ENCODE measurements around the gene P3H4.
"Not testable (repeated sequence)": the region's sequence is repeated elsewhere in the genome, so short reads cannot be mapped to it uniquely, and the experiment has no call there.

P3H4 gene

GRCh38 chr17:41777157-41777573 is 34.6 kb downstream of the P3H4 start:
- H3K9me2 ChIP-seq (replicated peaks; ENCODE audit: insufficient read depth, low read length) = no peaks in the 10 kb centered on the region
- H3K27me3 ChIP-seq (replicated peaks; ENCODE audit: insufficient read depth, low read length) = no peaks in the 10 kb centered on the region
- no peak overlapping the region for H3K9ac ChIP-seq (ENCODE audit: low read length)
- no peaks in the 10 kb centered on the region for H3K9me3 ChIP-seq (replicated peaks; ENCODE audit: insufficient read depth, low read length)
- TF ChIP-seq EZH2 (optimal IDR thresholded peaks at IDR 0.05; ENCODE audit: low read depth, low read length) (no peak), EZH2phosphoT487 (IDR thresholded peaks at IDR 0.05; ENCODE audit: low read length) (no peak), CTCF (IDR thresholded peaks at IDR 0.05; ENCODE audit: low read length) (no peak)
- no peak overlapping the region for H3K27ac ChIP-seq (ENCODE audit: low read length)
- H3K4me2 ChIP-seq (ENCODE audit: low read depth, low read length) = no peak overlapping the region
- no peak overlapping the region for H2AFZ ChIP-seq (ENCODE audit: low read length)
- H4K20me1 ChIP-seq (ENCODE audit: insufficient read depth, low read length) = no peaks in the 10 kb centered on the region
- H3K4me3 ChIP-seq (ENCODE audit: low read length) = no peak overlapping the region
- H3K79me2 ChIP-seq (ENCODE audit: low read length) = no peaks in the 10 kb centered on the region
- DNase-seq = no peak
- no peaks in the 10 kb centered on the region for H3K36me3 ChIP-seq (replicated peaks; ENCODE audit: insufficient read depth, low read length)
- H3F3A ChIP-seq (ENCODE audit: insufficient read depth, low read length) = no peaks in the 10 kb centered on the region
- no peaks in the 10 kb centered on the region for H3K4me1 ChIP-seq (ENCODE audit: low read length)

- not testable (repeated sequence) for H3K9me3 ChIP-seq (replicated peaks; ENCODE audit: insufficient read depth, low read length); H3K4me1 ChIP-seq (ENCODE audit: low read length); H3K79me2 ChIP-seq (ENCODE audit: low read length); H3K36me3 ChIP-seq (replicated peaks; ENCODE audit: insufficient read depth, low read length); H2AFZ ChIP-seq (ENCODE audit: low read length); H3F3A ChIP-seq (ENCODE audit: insufficient read depth, low read length); H3K4me2 ChIP-seq (ENCODE audit: low read depth, low read length); H4K20me1 ChIP-seq (ENCODE audit: insufficient read depth, low read length); H3K9ac ChIP-seq (ENCODE audit: low read length); H3K27me3 ChIP-seq (replicated peaks; ENCODE audit: insufficient read depth, low read length); H3K9me2 ChIP-seq (replicated peaks; ENCODE audit: insufficient read depth, low read length); H3K27ac ChIP-seq (ENCODE audit: low read length); H3K4me3 ChIP-seq (ENCODE audit: low read length); DNase-seq
Measured at GRCh38 chr17:41776262-41776900, 35.4 kb downstream of the P3H4 start.

- no peaks in the 10 kb centered on the region for H3K4me1 ChIP-seq (ENCODE audit: low read length)
- H3K27me3 ChIP-seq (replicated peaks; ENCODE audit: insufficient read depth, low read length) = no peaks in the 10 kb centered on the region
- no peak overlapping the region for H3K27ac ChIP-seq (ENCODE audit: low read length)
- H3K4me3 ChIP-seq (ENCODE audit: low read length) = no peak overlapping the region
- no peak overlapping the region for H2AFZ ChIP-seq (ENCODE audit: low read length)
- no peak for DNase-seq
- H3K9me2 ChIP-seq (replicated peaks; ENCODE audit: insufficient read depth, low read length) = no peaks in the 10 kb centered on the region
- H3K9me3 ChIP-seq (replicated peaks; ENCODE audit: insufficient read depth, low read length) = no peaks in the 10 kb centered on the region
- H3F3A ChIP-seq (ENCODE audit: insufficient read depth, low read length) = no peaks in the 10 kb centered on the region
- no peak for TF ChIP-seq EZH2 (optimal IDR thresholded peaks at IDR 0.05; ENCODE audit: low read depth, low read length)
- no peak for TF ChIP-seq CTCF (IDR thresholded peaks at IDR 0.05; ENCODE audit: low read length)
- TF ChIP-seq EZH2phosphoT487 (IDR thresholded peaks at IDR 0.05; ENCODE audit: low read length) = no peak
- no peak overlapping the region for H3K9ac ChIP-seq (ENCODE audit: low read length)
- no peak overlapping the region for H3K4me2 ChIP-seq (ENCODE audit: low read depth, low read length)
- H3K36me3 ChIP-seq (replicated peaks; ENCODE audit: insufficient read depth, low read length) = no peaks in the 10 kb centered on the region
- no peaks in the 10 kb centered on the region for H4K20me1 ChIP-seq (ENCODE audit: insufficient read depth, low read length)
- no peaks in the 10 kb centered on the region for H3K79me2 ChIP-seq (ENCODE audit: low read length)
Measured at GRCh38 chr17:41775394-41776226, 36.1 kb downstream of the P3H4 start.

DNA sequence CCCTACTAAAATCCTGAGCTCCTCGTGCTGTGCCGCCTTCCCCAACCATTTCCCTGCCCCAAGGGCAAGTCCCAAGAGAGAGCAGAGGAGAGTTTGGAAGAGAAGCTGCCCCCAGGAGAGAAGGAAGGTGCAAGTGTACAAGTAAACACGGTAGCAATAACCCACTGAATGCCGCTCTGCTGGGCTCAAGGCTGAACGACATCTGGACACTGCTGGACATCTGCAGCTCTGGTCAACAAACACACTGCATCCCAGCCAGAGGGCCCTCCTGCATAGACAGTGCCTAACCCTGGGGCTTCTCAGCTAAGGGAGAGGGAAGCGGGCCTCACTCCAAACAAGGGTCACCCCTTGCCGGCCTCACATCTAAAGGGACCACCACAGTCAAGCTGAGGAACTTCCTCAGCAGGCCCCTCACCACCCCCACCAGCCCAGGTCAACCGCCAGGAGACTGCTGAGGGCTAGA is 38.0 kb downstream of the P3H4 start:
- Histone ChIP-seq H3F3A (ENCODE audit: insufficient read depth, low read length) (no peaks in the 10 kb centered on the region), H3K79me2 (ENCODE audit: low read length) (no peaks in the 10 kb centered on the region), H4K20me1 (ENCODE audit: insufficient read depth, low read length) (no peaks in the 10 kb centered on the region), H3K9me3 (replicated peaks; ENCODE audit: insufficient read depth, low read length) (no peaks in the 10 kb centered on the region), H3K4me2 (ENCODE audit: low read depth, low read length) (no peak overlapping the region), H3K27me3 (replicated peaks; ENCODE audit: insufficient read depth, low read length) (no peaks in the 10 kb centered on the region), H3K4me1 (ENCODE audit: low read length) (no peaks in the 10 kb centered on the region), H2AFZ (ENCODE audit: low read length) (no peak overlapping the region), H3K27ac (ENCODE audit: low read length) (no peak overlapping the region), H3K36me3 (replicated peaks; ENCODE audit: insufficient read depth, low read length) (no peaks in the 10 kb centered on the region), H3K9me2 (replicated peaks; ENCODE audit: insufficient read depth, low read length) (no peaks in the 10 kb centered on the region), H3K9ac (ENCODE audit: low read length) (no peak overlapping the region), H3K4me3 (ENCODE audit: low read length) (no peak overlapping the region)
- DNase-seq = no peak
- no peak for TF ChIP-seq EZH2 (optimal IDR thresholded peaks at IDR 0.05; ENCODE audit: low read depth, low read length)
- TF ChIP-seq EZH2phosphoT487 (IDR thresholded peaks at IDR 0.05; ENCODE audit: low read length) = no peak
- no peak for TF ChIP-seq CTCF (IDR thresholded peaks at IDR 0.05; ENCODE audit: low read length)
